Placental pericyte (primary cell): ENCODE measurements around the gene SPAAR. TPM values are rescaled to one million over a fixed set of nuclear protein-coding genes. Genes with fewer than 3 reads are reported as not detected.

ENCODE experiments used
- total RNA-seq: library from RNA; depleted of rRNA; stranded (reverse); fragments of >200 nt; gene quantifications from 2 replicates; pipeline ENCODE4 v1.2.3, GENCODE V29; 2012

The SPAAR gene, protein sequence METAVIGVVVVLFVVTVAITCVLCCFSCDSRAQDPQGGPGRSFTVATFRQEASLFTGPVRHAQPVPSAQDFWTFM
- not detected in 2 replicates for total RNA-seq

DNA sequence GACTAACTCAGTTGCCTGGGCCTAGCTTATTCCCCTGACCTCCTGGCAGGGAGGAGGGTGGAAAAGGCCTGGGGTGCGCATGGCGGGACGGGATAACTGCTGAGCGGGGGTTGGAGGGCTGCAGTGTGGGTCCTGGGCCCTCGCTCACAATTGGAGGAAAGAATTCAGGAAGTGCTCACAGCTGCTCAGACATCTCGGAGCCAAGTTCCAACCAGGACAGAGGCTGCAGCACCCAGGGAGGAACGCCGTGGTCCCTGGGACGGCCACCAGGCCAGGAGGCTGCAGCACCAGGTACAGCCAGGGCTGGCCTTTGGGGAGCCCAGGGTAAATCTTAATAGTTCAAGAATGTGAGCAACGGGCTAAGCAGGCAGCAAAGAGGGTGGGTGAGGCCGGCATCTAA lies at the start of gene SPAAR:
SPAAR (plus strand) TSS at position 217 of the 400 bp plus-strand sequence. CDS start 974 bp downstream, outside the sequence.

DNA sequence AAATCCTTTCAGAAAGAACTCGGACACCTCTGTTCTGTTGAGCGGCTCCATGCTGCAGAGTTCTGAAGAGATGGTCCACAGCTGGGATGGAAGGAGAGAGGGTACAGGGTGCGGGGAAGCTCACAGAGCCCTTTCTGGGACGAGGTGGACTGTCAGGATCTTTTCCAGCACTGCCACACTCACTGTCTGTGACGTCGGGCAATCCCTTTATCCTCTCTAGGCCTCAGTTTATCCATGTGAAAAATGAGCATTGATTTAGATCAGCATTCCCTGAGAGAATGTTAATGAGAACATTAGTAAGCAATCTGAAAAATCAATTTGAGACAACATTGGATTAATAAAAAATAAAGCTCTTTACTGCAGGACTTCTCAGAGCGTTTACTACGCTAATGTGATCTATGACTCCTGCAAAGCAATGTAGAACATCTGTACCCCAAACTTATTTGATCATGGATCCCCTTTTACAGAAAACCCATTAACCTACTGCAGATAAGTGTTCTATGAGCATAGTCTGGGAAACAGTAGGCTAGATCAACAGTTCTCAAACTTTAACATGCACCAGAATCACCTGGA lies 38.9 kb upstream of the SPAAR start, which contains the start of gene OR13J1:
OR13J1 (minus strand) TSS at position 51 of the 573 bp plus-strand sequence; CDS start at position 51, 0 bp downstream.

DNA sequence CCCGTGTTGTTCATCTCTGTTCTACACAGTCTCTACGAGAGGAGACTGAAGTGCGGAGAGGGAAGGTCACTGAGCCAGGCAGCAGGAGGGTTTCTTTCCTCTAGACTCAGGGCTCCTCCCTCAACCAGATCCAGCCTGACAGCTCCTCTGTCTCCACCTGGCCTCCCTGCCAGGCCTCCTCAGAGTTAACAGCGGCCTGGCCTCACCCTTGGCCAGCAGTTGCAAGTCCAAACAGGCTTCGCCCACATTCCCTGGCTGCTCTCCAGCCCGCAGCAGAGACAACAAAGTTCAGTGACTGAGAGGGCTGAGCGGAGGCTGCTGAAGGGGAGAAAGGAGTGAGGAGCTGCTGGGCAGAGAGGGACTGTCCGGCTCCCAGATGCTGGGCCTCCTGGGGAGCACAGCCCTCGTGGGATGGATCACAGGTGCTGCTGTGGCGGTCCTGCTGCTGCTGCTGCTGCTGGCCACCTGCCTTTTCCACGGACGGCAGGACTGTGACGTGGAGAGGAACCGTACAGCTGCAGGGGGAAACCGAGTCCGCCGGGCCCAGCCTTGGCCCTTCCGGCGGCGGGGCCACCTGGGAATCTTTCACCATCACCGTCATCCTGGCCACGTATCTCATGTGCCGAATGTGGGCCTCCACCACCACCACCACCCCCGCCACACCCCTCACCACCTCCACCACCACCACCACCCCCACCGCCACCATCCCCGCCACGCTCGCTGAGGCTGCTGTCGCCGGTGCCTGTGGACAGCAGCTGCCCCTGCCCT lies 3.2 kb upstream of the SPAAR start, which contains the start of gene HRCT1:
HRCT1 (plus strand) TSS at position 291 of the 768 bp plus-strand sequence; CDS start at position 377, 86 bp downstream.

DNA sequence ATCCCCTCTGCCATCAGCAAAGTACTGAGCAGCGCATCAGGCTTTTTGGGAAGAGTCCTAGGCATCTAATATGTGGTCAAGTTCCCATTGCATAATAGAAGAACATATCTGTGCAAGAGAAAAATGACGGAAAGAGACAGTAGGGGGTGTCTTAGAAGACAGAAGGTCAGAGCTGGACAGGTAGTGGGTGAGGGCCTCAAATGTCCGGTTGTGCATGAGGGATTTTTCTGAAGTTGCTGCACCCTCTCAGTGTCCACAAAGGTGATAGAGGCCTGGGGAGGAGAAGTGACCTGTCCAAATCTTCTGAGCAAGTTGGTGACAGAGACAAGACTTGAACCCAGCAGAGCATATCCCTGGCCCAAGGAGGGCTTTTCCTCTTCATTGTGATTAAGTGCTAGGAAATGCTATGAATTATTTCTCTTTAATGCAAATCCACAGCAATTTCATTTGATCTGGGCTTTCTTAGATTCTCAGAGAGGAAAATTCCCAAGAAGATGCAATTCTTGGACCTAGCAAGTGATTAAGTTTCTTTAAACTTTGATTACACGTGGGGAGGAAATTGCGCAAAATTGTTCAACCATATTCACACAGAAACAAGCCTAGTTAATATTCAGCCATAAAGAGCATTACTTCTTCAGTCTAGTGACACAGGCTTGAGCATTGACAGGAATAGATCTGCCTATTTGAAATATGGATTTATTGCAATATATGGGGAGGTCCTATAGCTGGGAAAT lies 49.0 kb downstream of the SPAAR start, which contains the start of gene OR2S2:
OR2S2 (minus strand) TSS at position 51 of the 734 bp plus-strand sequence. CDS start 56 bp downstream, outside the sequence.

Other genes starting within 250 kb of the SPAAR start
- gene ARHGEF39, start 244.3 kb upstream of the SPAAR start, total RNA-seq: 0.44 and 6.3 TPM in 2 replicates
- not detected in 2 replicates for gene CA9, start 235.6 kb upstream of the SPAAR start, total RNA-seq
- 668 and 1,162 TPM in 2 replicates for gene TPM2, start 219.6 kb upstream of the SPAAR start, total RNA-seq
- gene TLN1, start 177.3 kb upstream of the SPAAR start, total RNA-seq: 382 and 598 TPM in 2 replicates
- gene CREB3, start 176.8 kb upstream of the SPAAR start, total RNA-seq: 125 and 128 TPM in 2 replicates
- gene GBA2, start 160.3 kb upstream of the SPAAR start, total RNA-seq: 41.9 and 42.0 TPM in 2 replicates
- 17.1 and 23.6 TPM in 2 replicates for gene RGP1, start 160.2 kb upstream of the SPAAR start, total RNA-seq
- not detected in 2 replicates for gene MSMP, start 155.2 kb upstream of the SPAAR start, total RNA-seq
- 14.0 and 22.3 TPM in 2 replicates for gene NPR2, start 117.9 kb upstream of the SPAAR start, total RNA-seq
- gene SPAG8, start 97.2 kb upstream of the SPAAR start, total RNA-seq: 0.66 and 1.0 TPM in 2 replicates
- 16.6 and 26.7 TPM in 2 replicates for gene HINT2, start 94.4 kb upstream of the SPAAR start, total RNA-seq
- not detected in 2 replicates for gene FAM221B, start 80.8 kb upstream of the SPAAR start, total RNA-seq
- 0.86 and 2.6 TPM in 2 replicates for gene TMEM8B, start 80.3 kb upstream of the SPAAR start, total RNA-seq
- not detected in 2 replicates for gene OR13J1, start 39.1 kb upstream of the SPAAR start, total RNA-seq
- gene HRCT1, start 3.3 kb upstream of the SPAAR start, total RNA-seq: 0.43 TPM in 1 of 2 replicates, not detected in the other
- gene OR2S2, start 48.7 kb downstream of the SPAAR start, total RNA-seq: 0.14 and 0.22 TPM in 2 replicates
- gene RECK, start 127.4 kb downstream of the SPAAR start, total RNA-seq: 13.8 and 17.9 TPM in 2 replicates
- gene GLIPR2, start 227.2 kb downstream of the SPAAR start, total RNA-seq: 14.0 and 53.0 TPM in 2 replicates